22Rv1 (cell line): ENCODE data around the gene WWOX.

Experiments
- CTCF ChIP-seq: fragments of 450-650 bp; IDR thresholded peaks from 2 replicates; pipeline ENCODE4 v1.5.1; 2017; ENCODE audit warnings: mild to moderate bottlenecking
- ZFX ChIP-seq: fragments of 450-650 bp; IDR thresholded peaks from 2 replicates; pipeline ENCODE4 v1.6.1; 2017; ENCODE audit warnings: antibody characterized with exemption, borderline replicate concordance

GRCh38 chr16:79210607-79211006, 1111.2 kb downstream of the WWOX start:
- TF ChIP-seq CTCF (no peak), ZFX (no peak)
